T47D (cell line): ENCODE results near the gene MAP3K5.

Source experiments
- DNase-seq, 2 experiments: peaks; one replicate each; pipeline versions ENCODE4 v3.0.0 to v3.0.0-alpha.2; 2011 to 2012; ENCODE audit warnings: low read depth in 1 of 2, low spot score in 1 of 2
- JUND ChIP-seq: IDR thresholded peaks from 2 replicates; pipeline ENCODE4 v1.6.1; 2012; ENCODE audit warnings: low read depth
- in situ Hi-C: cut with HindIII; loops from 2 replicates; pipeline ENCODE4 v1.10.0; 2016; ENCODE audit warnings: low sequenced_read_pairs, low pct_unique_long_range_greater_than_20kb

The MAP3K5 gene

GRCh38 chr6:136775081-136775480 is 17.2 kb downstream of the MAP3K5 start:
- TF ChIP-seq JUND: no peak
- in situ Hi-C loops: no loop called here
- DNase-seq: no peak

GRCh38 chr6:136774228-136775041 is 17.8 kb downstream of the MAP3K5 start:
- in situ Hi-C loops: no loop called here
- TF ChIP-seq JUND: no peak
- no peak for DNase-seq

GRCh38 chr6:136773473-136773796 is 18.8 kb downstream of the MAP3K5 start:
- in situ Hi-C loops: no loop called here
- no peak for TF ChIP-seq JUND
- DNase-seq: no peak

- DNase-seq: no peak
- in situ Hi-C loops: no loop called here
- no peak for TF ChIP-seq JUND
Observed at GRCh38 chr6:136772685-136773472, 19.4 kb downstream of the MAP3K5 start.

GRCh38 chr6:136771306-136771705 is 21.0 kb downstream of the MAP3K5 start:
- TF ChIP-seq JUND: no peak
- DNase-seq: no peak

GRCh38 chr6:136769759-136770158 is 22.5 kb downstream of the MAP3K5 start:
- in situ Hi-C loops: no loop called here
- no peak for DNase-seq
- no peak for TF ChIP-seq JUND

More at GRCh38 chr6:136771306-136771705, 21.0 kb downstream of the MAP3K5 start:
- in situ Hi-C loops: no loop called here

- DNase-seq: no peak
- no peak for TF ChIP-seq JUND
- in situ Hi-C loops: no loop called here
Observed at GRCh38 chr6:136769124-136769523, 23.2 kb downstream of the MAP3K5 start.

GRCh38 chr6:136767570-136768309 is 24.5 kb downstream of the MAP3K5 start:
- TF ChIP-seq JUND: no peak
- in situ Hi-C loops: no loop called here
- DNase-seq: no peak

GRCh38 chr6:136767103-136767502 is 25.2 kb downstream of the MAP3K5 start:
- DNase-seq: no peak
- in situ Hi-C loops: no loop called here
- no peak for TF ChIP-seq JUND

GRCh38 chr6:136766274-136766673 is 26.0 kb downstream of the MAP3K5 start:
- in situ Hi-C loops: no loop called here
- no peak for TF ChIP-seq JUND
- no peak for DNase-seq

- DNase-seq: no peak
- TF ChIP-seq JUND: no peak
- in situ Hi-C loops: no loop called here
Observed at GRCh38 chr6:136764517-136764993, 27.7 kb downstream of the MAP3K5 start.

GRCh38 chr6:136763716-136764516 is 28.4 kb downstream of the MAP3K5 start:
- DNase-seq: no peak
- in situ Hi-C loops: no loop called here
- no peak for TF ChIP-seq JUND
